NCI-H128 (cell line): ENCODE measurements around the gene TPR.

Experiments
- DNase-seq: peaks from one replicate; lab custom pipeline; 2025; ENCODE audit not compliant: unreplicated experiment; lab: John Stamatoyannopoulos, UW

Gene TPR

GRCh38 chr1:186291271-186291670 is 83.8 kb downstream of the TPR start:
- DNase-seq: no peak

GRCh38 chr1:186289943-186290545 is 85.0 kb downstream of the TPR start:
- no peak for DNase-seq

- DNase-seq: no peak
These were observed 88.3 kb downstream of the TPR start for GRCh38 chr1:186286615-186287315.

- DNase-seq: no peak
These were observed 91.7 kb downstream of the TPR start for GRCh38 chr1:186283374-186283773.

- no peak for DNase-seq
These were observed 92.6 kb downstream of the TPR start for GRCh38 chr1:186282466-186282865.

- no peak for DNase-seq
These were observed 99.2 kb downstream of the TPR start for GRCh38 chr1:186275822-186276221.

GRCh38 chr1:186272486-186272885 is 102.6 kb downstream of the TPR start:
- DNase-seq: no peak

GRCh38 chr1:186271032-186271431 is 104.0 kb downstream of the TPR start:
- DNase-seq: no peak
